Measurements from ENCODE around the gene HHEX.

DNA sequence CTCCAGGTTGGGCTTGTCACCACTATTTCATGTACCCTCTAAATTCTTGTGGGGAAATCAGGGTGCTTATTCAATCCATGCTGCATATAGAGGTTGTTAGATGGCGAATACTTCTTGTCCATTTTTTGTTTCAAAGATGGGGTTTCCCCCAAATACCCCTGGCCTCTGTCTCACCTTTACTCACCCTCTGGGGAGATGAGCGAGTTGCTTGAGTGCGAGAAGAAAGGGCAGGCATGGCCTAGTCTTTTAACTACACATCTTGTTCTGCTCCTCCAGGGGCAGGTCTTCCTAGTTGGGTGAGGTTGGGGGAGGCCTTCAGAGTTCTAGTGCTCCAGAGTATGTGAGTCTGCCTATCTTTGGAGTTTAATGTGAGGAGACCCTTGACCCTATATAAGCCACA lies 46.2 kb downstream of the HHEX start:
- TF ChIP-seq, protein P1, sequence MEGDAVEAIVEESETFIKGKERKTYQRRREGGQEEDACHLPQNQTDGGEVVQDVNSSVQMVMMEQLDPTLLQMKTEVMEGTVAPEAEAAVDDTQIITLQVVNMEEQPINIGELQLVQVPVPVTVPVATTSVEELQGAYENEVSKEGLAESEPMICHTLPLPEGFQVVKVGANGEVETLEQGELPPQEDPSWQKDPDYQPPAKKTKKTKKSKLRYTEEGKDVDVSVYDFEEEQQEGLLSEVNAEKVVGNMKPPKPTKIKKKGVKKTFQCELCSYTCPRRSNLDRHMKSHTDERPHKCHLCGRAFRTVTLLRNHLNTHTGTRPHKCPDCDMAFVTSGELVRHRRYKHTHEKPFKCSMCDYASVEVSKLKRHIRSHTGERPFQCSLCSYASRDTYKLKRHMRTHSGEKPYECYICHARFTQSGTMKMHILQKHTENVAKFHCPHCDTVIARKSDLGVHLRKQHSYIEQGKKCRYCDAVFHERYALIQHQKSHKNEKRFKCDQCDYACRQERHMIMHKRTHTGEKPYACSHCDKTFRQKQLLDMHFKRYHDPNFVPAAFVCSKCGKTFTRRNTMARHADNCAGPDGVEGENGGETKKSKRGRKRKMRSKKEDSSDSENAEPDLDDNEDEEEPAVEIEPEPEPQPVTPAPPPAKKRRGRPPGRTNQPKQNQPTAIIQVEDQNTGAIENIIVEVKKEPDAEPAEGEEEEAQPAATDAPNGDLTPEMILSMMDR (IDR thresholded peaks at IDR 0.05; ENCODE audit: low read depth, low read length), result no peak
- TF ChIP-seq POLR2A (IDR thresholded peaks at IDR 0.05; ENCODE audit: extremely low read depth, insufficient read length), result no peak
- TF ChIP-seq, protein P2, sequence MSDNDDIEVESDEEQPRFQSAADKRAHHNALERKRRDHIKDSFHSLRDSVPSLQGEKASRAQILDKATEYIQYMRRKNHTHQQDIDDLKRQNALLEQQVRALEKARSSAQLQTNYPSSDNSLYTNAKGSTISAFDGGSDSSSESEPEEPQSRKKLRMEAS (IDR thresholded peaks at IDR 0.05; ENCODE audit: low read depth, low read length), result no peak

Measured in NB4 (cell line).